ENCODE data around the gene EEF1G. TPM values are rescaled to one million over a fixed set of nuclear protein-coding genes. Genes with fewer than 3 reads are reported as not detected.
A peak's percentile ranks its signal among the peaks of the same experiment; 100 is the strongest.
"Not testable (repeated sequence)": the region's sequence is repeated elsewhere in the genome, so short reads cannot be mapped to it uniquely, and the experiment has no call there.

Gene EEF1G
- total RNA-seq, 1 experiment from 2014 or later = 1,855 TPM

DNA sequence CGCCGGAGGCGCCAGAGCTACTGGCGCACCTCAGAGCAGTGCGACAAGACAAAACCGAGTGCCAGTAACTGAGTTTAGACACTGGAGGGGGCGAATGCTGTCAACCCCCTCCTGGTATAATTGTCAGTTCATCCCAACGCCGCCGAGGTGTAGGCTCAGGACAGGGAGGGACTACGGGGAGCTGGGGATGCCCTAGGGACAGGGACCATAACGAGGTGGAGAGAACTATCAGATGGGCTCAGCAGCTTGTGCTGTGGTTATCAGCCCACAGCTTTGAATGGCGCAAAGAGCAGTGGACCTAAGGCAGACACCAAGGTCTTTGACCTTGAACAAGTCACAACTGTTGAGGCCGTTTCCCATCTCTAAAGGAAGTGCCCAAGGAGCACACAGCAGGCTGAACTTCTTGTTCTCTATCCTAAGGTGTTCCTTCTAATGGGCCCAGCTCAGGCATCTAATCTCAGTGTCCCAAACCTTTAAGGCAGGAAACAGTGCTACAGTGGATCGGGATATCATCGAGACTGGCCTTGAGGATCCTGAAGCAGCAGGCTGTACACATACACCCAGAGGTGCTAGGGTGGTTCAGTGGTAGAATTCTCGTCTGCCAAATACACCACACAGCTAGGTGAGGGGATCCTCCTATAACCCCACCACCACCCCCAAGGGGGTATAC, 18.6 kb upstream of the EEF1G start:
- H3K27ac Mint-ChIP-seq (ENCODE audit: low read depth, unreplicated experiment) = peak overlapping the region; percentile 95
- no peaks in the 10 kb centered on the region for H3K27me3 Mint-ChIP-seq (ENCODE audit: insufficient read depth, unreplicated experiment)
- TSS peak; percentile 97 for BruUV-seq (replicated peaks)
- peaks cover 82% of the 10 kb centered on the region for H3K36me3 Mint-ChIP-seq (ENCODE audit: insufficient read depth, unreplicated experiment)
- TF ChIP-seq, protein P1, sequence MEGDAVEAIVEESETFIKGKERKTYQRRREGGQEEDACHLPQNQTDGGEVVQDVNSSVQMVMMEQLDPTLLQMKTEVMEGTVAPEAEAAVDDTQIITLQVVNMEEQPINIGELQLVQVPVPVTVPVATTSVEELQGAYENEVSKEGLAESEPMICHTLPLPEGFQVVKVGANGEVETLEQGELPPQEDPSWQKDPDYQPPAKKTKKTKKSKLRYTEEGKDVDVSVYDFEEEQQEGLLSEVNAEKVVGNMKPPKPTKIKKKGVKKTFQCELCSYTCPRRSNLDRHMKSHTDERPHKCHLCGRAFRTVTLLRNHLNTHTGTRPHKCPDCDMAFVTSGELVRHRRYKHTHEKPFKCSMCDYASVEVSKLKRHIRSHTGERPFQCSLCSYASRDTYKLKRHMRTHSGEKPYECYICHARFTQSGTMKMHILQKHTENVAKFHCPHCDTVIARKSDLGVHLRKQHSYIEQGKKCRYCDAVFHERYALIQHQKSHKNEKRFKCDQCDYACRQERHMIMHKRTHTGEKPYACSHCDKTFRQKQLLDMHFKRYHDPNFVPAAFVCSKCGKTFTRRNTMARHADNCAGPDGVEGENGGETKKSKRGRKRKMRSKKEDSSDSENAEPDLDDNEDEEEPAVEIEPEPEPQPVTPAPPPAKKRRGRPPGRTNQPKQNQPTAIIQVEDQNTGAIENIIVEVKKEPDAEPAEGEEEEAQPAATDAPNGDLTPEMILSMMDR (IDR thresholded peaks at IDR 0.05; ENCODE audit: unreplicated experiment) = no peak
- H3K9me3 Mint-ChIP-seq (ENCODE audit: unreplicated experiment) = no peaks in the 10 kb centered on the region
- H3K4me1 Mint-ChIP-seq (ENCODE audit: insufficient read depth, unreplicated experiment) = peaks cover 12% of the 10 kb centered on the region
- peak overlapping the region; percentile 96 for H3K4me3 Mint-ChIP-seq (ENCODE audit: unreplicated experiment)
- CTCF ChIA-PET = interaction anchor here (0.6 to 3.9 kb wide), 26 partner anchors 15 to 211 kb away, joined by 3 to 39 read pairs (median 4); partner anchors contain the start of genes B3GAT3, C11orf98, CSKMT and EML3
- POLR2A ChIA-PET = interaction anchor here (0.6 to 6.6 kb wide), 51 partner anchors 9 to 1653 kb away, joined by 3 to 164 read pairs (median 7); partner anchors contain the start of genes AHNAK, B3GAT3, C11orf98 and CSKMT
- intact Hi-C loops (cut with micrococcal nuclease) = loop anchor here (2.0 to 5.0 kb wide), 2 partner anchors 21 to 80 kb away; partner anchors contain the start of genes EML3, LBHD1, ROM1 and UQCC3
- DNase-seq (ENCODE audit: unreplicated experiment) = no peak

DNA sequence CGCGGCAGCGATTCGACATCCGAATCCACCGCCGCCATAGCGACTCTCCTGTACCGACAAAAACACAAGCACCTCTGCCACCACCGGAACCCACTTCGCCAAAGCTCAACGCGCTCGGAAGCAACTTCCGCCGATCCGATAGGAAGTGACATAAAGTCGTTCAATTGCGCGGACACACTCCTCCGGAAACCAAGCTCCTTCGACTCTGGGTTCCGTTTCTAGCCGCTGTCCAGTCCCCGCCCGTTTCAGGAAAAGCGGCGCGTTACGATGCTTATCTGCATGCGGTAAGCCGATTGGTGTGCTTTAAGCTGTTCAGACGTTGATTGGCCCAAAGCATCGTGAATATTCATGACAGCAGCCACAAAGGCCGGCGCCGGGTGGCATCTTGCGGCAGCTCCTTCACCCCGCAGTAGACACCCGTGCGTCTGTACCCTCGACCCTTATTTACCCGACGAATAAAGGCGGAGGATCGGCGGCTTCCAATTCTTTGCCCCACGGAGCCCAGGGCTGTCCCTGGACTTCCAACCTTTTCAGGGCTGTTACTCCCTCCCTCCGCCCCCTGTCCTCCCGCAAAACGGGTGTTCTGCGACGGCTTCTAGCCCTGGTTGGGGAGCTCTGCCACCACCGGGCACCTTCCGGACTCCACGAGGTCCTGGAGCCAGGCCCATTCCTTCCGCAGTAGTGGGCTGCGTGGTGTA, 17.9 kb upstream of the EEF1G start, which contains the start of gene TUT1:
TSS of gene TUT1 (minus strand) at position 76 of the 698 bp plus-strand sequence. CDS start at position 38, 38 bp downstream.
- DNase-seq (ENCODE audit: unreplicated experiment) = peak; percentile 99
- intact Hi-C loops (cut with micrococcal nuclease) = loop anchor here (1.0 to 5.0 kb wide), 4 partner anchors 17 to 81 kb away; partner anchors contain the start of genes B3GAT3, EML3, LBHD1 and ROM1
- Mint-ChIP-seq H3K27ac (ENCODE audit: low read depth, unreplicated experiment) (peak within 1 kb of the TSS; percentile 95), H3K27me3 (ENCODE audit: insufficient read depth, unreplicated experiment) (no peaks in the 10 kb centered on the region), H3K36me3 (ENCODE audit: insufficient read depth, unreplicated experiment) (peaks cover 82% of the 10 kb centered on the region), H3K9me3 (ENCODE audit: unreplicated experiment) (no peaks in the 10 kb centered on the region), H3K4me3 (ENCODE audit: unreplicated experiment) (peak within 1 kb of the TSS; percentile 96), H3K4me1 (ENCODE audit: insufficient read depth, unreplicated experiment) (peaks cover 12% of the 10 kb centered on the region)
- TF ChIP-seq, protein P1 (IDR thresholded peaks at IDR 0.05; ENCODE audit: unreplicated experiment) = no peak
- no TSS peak for BruUV-seq (replicated peaks)
- ChIA-PET CTCF (interaction anchor here (0.6 to 3.9 kb wide), 21 partner anchors 17 to 210 kb away, joined by 3 to 39 read pairs (median 4); partner anchors contain the start of genes B3GAT3, C11orf98, CSKMT and EML3), POLR2A (interaction anchor here (0.6 to 6.6 kb wide), 60 partner anchors 9 to 1654 kb away, joined by 3 to 164 read pairs (median 6); partner anchors contain the start of genes AHNAK, B3GAT3, C11orf98 and CSKMT)

DNA sequence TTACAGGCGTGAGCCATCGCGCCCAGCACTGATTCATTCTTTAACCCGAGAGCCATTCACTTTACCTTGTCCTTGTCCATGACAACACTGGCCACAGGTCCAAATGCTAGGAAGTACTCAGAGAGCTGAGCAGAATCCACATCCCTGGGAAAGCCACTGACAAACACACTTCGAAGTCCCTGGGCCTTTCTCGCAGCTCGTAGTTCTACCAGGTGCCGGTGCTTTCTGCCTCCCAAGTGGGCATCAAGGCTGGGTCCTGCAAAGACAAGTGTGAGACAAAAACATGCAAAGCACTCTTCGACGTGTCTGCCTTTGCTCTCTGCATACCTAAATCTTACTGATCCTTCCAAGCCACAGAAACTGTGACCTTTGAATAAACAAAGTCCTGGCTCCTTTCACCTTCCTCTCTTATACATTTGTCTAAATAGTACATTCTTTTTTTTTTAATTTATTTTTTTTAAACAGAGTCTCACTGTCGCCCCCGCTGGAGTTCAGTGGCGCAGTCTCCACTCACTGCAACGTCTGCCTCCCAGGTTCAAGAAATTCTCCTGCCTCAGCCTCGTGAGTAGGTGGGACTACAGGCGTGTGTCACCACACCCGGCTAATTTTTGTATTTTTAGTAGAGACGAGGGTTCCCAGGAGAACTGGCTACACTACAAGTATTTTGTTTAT, 15.4 kb upstream of the EEF1G start:
- Mint-ChIP-seq H3K27ac (ENCODE audit: low read depth, unreplicated experiment) (no peak overlapping the region), H3K9me3 (ENCODE audit: unreplicated experiment) (no peaks in the 10 kb centered on the region), H3K27me3 (ENCODE audit: insufficient read depth, unreplicated experiment) (no peaks in the 10 kb centered on the region), H3K36me3 (ENCODE audit: insufficient read depth, unreplicated experiment) (peaks cover 78% of the 10 kb centered on the region), H3K4me1 (ENCODE audit: insufficient read depth, unreplicated experiment) (peaks cover 12% of the 10 kb centered on the region), H3K4me3 (ENCODE audit: unreplicated experiment) (peak overlapping the region; percentile 96)
- CTCF ChIA-PET = interaction anchor here (0.6 to 1.3 kb wide), 9 partner anchors 16 to 274 kb away, joined by 3 to 4 read pairs (median 4); partner anchors contain the start of gene EEF1G
- intact Hi-C loops (cut with micrococcal nuclease) = no loop called here
- DNase-seq (ENCODE audit: unreplicated experiment) = no peak
- TF ChIP-seq, protein P1 (IDR thresholded peaks at IDR 0.05; ENCODE audit: unreplicated experiment) = no peak
- no TSS peak for BruUV-seq (replicated peaks)
- POLR2A ChIA-PET = interaction anchor here (0.6 to 6.6 kb wide), 8 partner anchors 12 to 1896 kb away, joined by 3 to 164 read pairs (median 4); partner anchors contain the start of genes B3GAT3, EEF1G and MTA2

DNA sequence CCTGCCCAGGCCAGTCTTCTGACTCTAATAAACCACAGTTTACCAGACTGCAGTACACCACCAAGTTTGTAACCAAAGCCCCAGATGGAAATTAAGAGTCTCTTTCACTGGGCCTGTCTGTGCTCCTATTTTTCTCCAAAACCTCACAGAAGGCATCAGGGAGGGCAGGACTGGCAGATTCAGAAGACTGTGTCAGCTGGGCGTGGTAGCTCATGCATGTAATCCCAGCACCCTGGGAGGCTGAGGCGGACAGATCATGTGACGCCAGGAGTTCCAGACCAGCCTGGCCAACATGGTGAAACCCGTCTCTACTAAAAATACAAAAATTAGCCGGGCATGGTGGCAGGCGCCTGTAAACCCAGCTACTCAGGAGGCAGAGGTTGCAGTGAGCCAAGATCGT, 11.7 kb upstream of the EEF1G start:
- H3K4me1 Mint-ChIP-seq (ENCODE audit: insufficient read depth, unreplicated experiment); H3K27me3 Mint-ChIP-seq (ENCODE audit: insufficient read depth, unreplicated experiment); BruUV-seq (replicated peaks); H3K27ac Mint-ChIP-seq (ENCODE audit: low read depth, unreplicated experiment); DNase-seq (ENCODE audit: unreplicated experiment); intact Hi-C loops (cut with micrococcal nuclease); H3K9me3 Mint-ChIP-seq (ENCODE audit: unreplicated experiment); H3K4me3 Mint-ChIP-seq (ENCODE audit: unreplicated experiment): not testable (repeated sequence)
- ChIA-PET CTCF (interaction anchor here (0.6 to 1.7 kb wide), 3 partner anchors 42 to 244 kb away, joined by 3 to 5 read pairs (median 4); no protein-coding TSS in a partner anchor), POLR2A (interaction anchor here (0.6 to 1.1 kb wide), 4 partner anchors 9 to 479 kb away, joined by 3 to 6 read pairs (median 5); partner anchors contain the start of genes EEF1G and STX5)
- H3K36me3 Mint-ChIP-seq (ENCODE audit: insufficient read depth, unreplicated experiment) = peaks cover 81% of the 10 kb centered on the region

DNA sequence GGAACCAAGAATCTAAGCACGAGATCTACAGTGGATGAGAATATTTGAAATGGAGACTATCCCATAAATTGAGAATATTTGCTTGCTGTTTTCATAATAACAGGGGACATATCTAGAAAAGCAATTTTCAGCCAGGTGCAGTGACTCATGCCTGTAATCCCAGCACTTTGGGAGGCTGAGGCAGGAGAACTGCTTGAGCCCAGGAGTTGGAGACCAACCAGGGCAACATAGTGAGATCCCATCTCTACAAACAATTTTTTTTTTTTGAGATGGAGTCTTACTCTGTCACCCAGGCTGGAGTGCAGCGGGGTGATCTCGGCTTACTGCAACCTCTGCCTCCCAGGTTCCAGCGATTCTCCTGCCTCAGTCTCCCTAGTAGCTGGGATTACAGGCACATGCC, 8.0 kb upstream of the EEF1G start:
- CTCF ChIA-PET; intact Hi-C loops (cut with micrococcal nuclease); H3K4me3 Mint-ChIP-seq (ENCODE audit: unreplicated experiment); H3K27ac Mint-ChIP-seq (ENCODE audit: low read depth, unreplicated experiment); H3K4me1 Mint-ChIP-seq (ENCODE audit: insufficient read depth, unreplicated experiment); DNase-seq (ENCODE audit: unreplicated experiment); H3K9me3 Mint-ChIP-seq (ENCODE audit: unreplicated experiment); H3K27me3 Mint-ChIP-seq (ENCODE audit: insufficient read depth, unreplicated experiment); BruUV-seq (replicated peaks): not testable (repeated sequence)
- POLR2A ChIA-PET = interaction anchor here (0.7 to 2.5 kb wide), 3 partner anchors 8 to 10 kb away, joined by 3 to 9 read pairs (median 5); partner anchors contain the start of genes EEF1G and TUT1
- peaks cover 86% of the 10 kb centered on the region for H3K36me3 Mint-ChIP-seq (ENCODE audit: insufficient read depth, unreplicated experiment)
